HEK293 (cell line): Measurements from ENCODE around the gene VASN.

Experiments
- CTCF ChIA-PET: fragments of 350-600 bp; formaldehyde crosslinking; extraction: SDS; loops from one replicate; lab custom pipeline; 2021; ENCODE audit warnings: antibody characterized with exemption; lab: Yijun Ruan, JAX
- POLR2A ChIA-PET: fragments of 300-600 bp; formaldehyde crosslinking; extraction: SDS; loops from one replicate; lab custom pipeline; 2020; ENCODE audit warnings: antibody characterized with exemption, inconsistent platforms; lab: Yijun Ruan, JAX
- H3K27ac ChIP-seq: fragments of 200-500 bp; sonication (Bioruptor generic); 2 replicates; pipeline ENCODE4 v1.5.1; 2014; ENCODE audit warnings: low read depth, low read length, control low read depth, inconsistent platforms; ENCODE audit errors: extremely low read depth
- H3K36me3 ChIP-seq, 2 experiments: fragments of 200-500 bp in 1 of 2; sonication (Bioruptor generic) in 1 of 2; 1 replicate in 1 of 2; 2 replicates in 1 of 2; pipeline ENCODE4 v1.5.1; 2014 to 2017; ENCODE audit warnings: inconsistent platforms in 2 of 2, low read length in 2 of 2; ENCODE audit not compliant: control insufficient read depth in 2 of 2, insufficient read depth in 1 of 2
- H3K4me1 ChIP-seq: fragments of 200-500 bp; sonication (Bioruptor generic); 2 replicates; pipeline ENCODE4 v1.5.1; 2014; ENCODE audit warnings: mild to moderate bottlenecking, low read length, inconsistent platforms; ENCODE audit not compliant: control insufficient read depth, insufficient read depth
- H3K4me3 ChIP-seq: 2 replicates; pipeline ENCODE4 v1.5.1; 2011; ENCODE audit warnings: low read depth, mild to moderate bottlenecking, control low read depth, low read length, moderate library complexity
- H3K9me3 ChIP-seq: fragments of 200-500 bp; sonication (Bioruptor generic); 2 replicates; pipeline ENCODE4 v1.5.1; 2014; ENCODE audit warnings: low read depth, low read length, inconsistent platforms; ENCODE audit not compliant: control insufficient read depth, insufficient read depth
- EGR2 ChIP-seq: fragments of 450-650 bp; formaldehyde crosslinking; IDR thresholded peaks from 2 replicates; pipeline ENCODE4 v1.5.1; 2016; ENCODE audit warnings: low read depth, missing biosample characterization, missing genetic modification characterization
- IKZF3 ChIP-seq: fragments of 450-650 bp; IDR thresholded peaks from 2 replicates; pipeline ENCODE4 v1.5.0; 2018; ENCODE audit warnings: missing biosample characterization, mild to moderate bottlenecking, missing genetic modification characterization, moderate library complexity
- MYNN ChIP-seq: fragments of 450-650 bp; formaldehyde crosslinking; IDR thresholded peaks from 2 replicates; pipeline ENCODE4 v1.5.1; 2016; ENCODE audit warnings: missing biosample characterization, missing genetic modification characterization, borderline replicate concordance
- RBAK ChIP-seq: fragments of 450-650 bp; formaldehyde crosslinking; IDR thresholded peaks from 2 replicates; pipeline ENCODE4 v1.5.1; 2016; ENCODE audit warnings: missing biosample characterization, missing genetic modification characterization
- SP2 ChIP-seq: fragments of 450-650 bp; formaldehyde crosslinking; IDR thresholded peaks from 2 replicates; pipeline ENCODE4 v1.5.1; 2016; ENCODE audit warnings: missing biosample characterization, missing genetic modification characterization
- ZBTB17 ChIP-seq: fragments of 450-650 bp; formaldehyde crosslinking; IDR thresholded peaks from 2 replicates; pipeline ENCODE4 v1.5.1; 2016; ENCODE audit warnings: missing biosample characterization, missing genetic modification characterization
- ZNF10 ChIP-seq: fragments of 450-650 bp; formaldehyde crosslinking; IDR thresholded peaks from 2 replicates; pipeline ENCODE4 v1.5.1; 2017; ENCODE audit warnings: missing biosample characterization, missing genetic modification characterization
- ZNF146 ChIP-seq: fragments of 450-650 bp; formaldehyde crosslinking; IDR thresholded peaks from 2 replicates; pipeline ENCODE4 v1.5.1; 2016; ENCODE audit warnings: missing biosample characterization, missing genetic modification characterization
- ZNF16 ChIP-seq: fragments of 450-650 bp; formaldehyde crosslinking; IDR thresholded peaks from 2 replicates; pipeline ENCODE4 v1.5.1; 2016; ENCODE audit warnings: low read depth, missing biosample characterization, missing genetic modification characterization
- ZNF214 ChIP-seq: fragments of 450-650 bp; formaldehyde crosslinking; IDR thresholded peaks from 2 replicates; pipeline ENCODE4 v1.5.1; 2017; ENCODE audit warnings: missing biosample characterization, mild to moderate bottlenecking, missing genetic modification characterization, borderline replicate concordance
- ZNF248 ChIP-seq: fragments of 450-650 bp; formaldehyde crosslinking; IDR thresholded peaks from 2 replicates; pipeline ENCODE4 v1.5.1; 2017; ENCODE audit warnings: missing biosample characterization, missing genetic modification characterization
- ZNF324 ChIP-seq: fragments of 450-650 bp; formaldehyde crosslinking; IDR thresholded peaks from 2 replicates; pipeline ENCODE4 v1.5.1; 2016; ENCODE audit warnings: missing biosample characterization, missing genetic modification characterization
- ZNF423 ChIP-seq: fragments of 450-650 bp; formaldehyde crosslinking; IDR thresholded peaks from 2 replicates; pipeline ENCODE4 v1.5.1; 2016; ENCODE audit warnings: missing biosample characterization, missing genetic modification characterization
- ZNF510 ChIP-seq: fragments of 450-650 bp; formaldehyde crosslinking; IDR thresholded peaks from 2 replicates; pipeline ENCODE4 v1.5.1; 2018; ENCODE audit warnings: mild to moderate bottlenecking, missing genetic modification characterization, missing biosample characterization; ENCODE audit not compliant: insufficient replicate concordance
- ZNF544 ChIP-seq: fragments of 450-650 bp; formaldehyde crosslinking; IDR thresholded peaks from 2 replicates; pipeline ENCODE4 v1.5.0; 2017; ENCODE audit warnings: missing biosample characterization, missing genetic modification characterization
- ZNF571 ChIP-seq: fragments of 450-650 bp; formaldehyde crosslinking; IDR thresholded peaks from 2 replicates; pipeline ENCODE4 v1.5.0; 2017; ENCODE audit warnings: missing biosample characterization, missing genetic modification characterization
- ZNF610 ChIP-seq: fragments of 450-650 bp; formaldehyde crosslinking; IDR thresholded peaks from 2 replicates; pipeline ENCODE4 v1.5.1; 2016; ENCODE audit warnings: missing biosample characterization, missing genetic modification characterization, borderline replicate concordance
- ZNF664 ChIP-seq: fragments of 450-650 bp; formaldehyde crosslinking; IDR thresholded peaks from 2 replicates; pipeline ENCODE4 v1.5.1; 2016; ENCODE audit warnings: missing biosample characterization, missing genetic modification characterization
- ZNF670 ChIP-seq: fragments of 450-650 bp; formaldehyde crosslinking; IDR thresholded peaks from 2 replicates; pipeline ENCODE4 v1.5.1; 2016; ENCODE audit warnings: missing biosample characterization, missing genetic modification characterization, low read depth
- ZNF777 ChIP-seq: fragments of 450-650 bp; formaldehyde crosslinking; IDR thresholded peaks from 2 replicates; pipeline ENCODE4 v1.5.1; 2017; ENCODE audit warnings: missing biosample characterization, missing genetic modification characterization, borderline replicate concordance
- TF ChIP-seq, protein P1 (sequence below): fragments of 450-650 bp; formaldehyde crosslinking; IDR thresholded peaks from 2 replicates; pipeline ENCODE4 v1.5.1; 2016; ENCODE audit warnings: missing biosample characterization, missing genetic modification characterization
- TF ChIP-seq, protein P2 (sequence below): fragments of 450-650 bp; formaldehyde crosslinking; IDR thresholded peaks from 2 replicates; pipeline ENCODE4 v1.5.1; 2016; ENCODE audit warnings: missing biosample characterization, missing genetic modification characterization
- TF ChIP-seq, protein P3 (sequence below): fragments of 450-650 bp; formaldehyde crosslinking; IDR thresholded peaks from 2 replicates; pipeline ENCODE4 v1.5.1; 2016; ENCODE audit warnings: missing biosample characterization, missing genetic modification characterization
- TF ChIP-seq, protein P4 (sequence below): fragments of 450-650 bp; formaldehyde crosslinking; conservative IDR thresholded peaks from 2 replicates; pipeline ENCODE4 v1.5.1; 2016; ENCODE audit warnings: low read depth, missing biosample characterization, missing genetic modification characterization
- TF ChIP-seq, protein P5 (sequence below): fragments of 450-650 bp; formaldehyde crosslinking; IDR thresholded peaks from 2 replicates; pipeline ENCODE4 v1.5.1; 2016; ENCODE audit warnings: missing biosample characterization, missing genetic modification characterization
- TF ChIP-seq, protein P6 (sequence below): fragments of 450-650 bp; formaldehyde crosslinking; IDR thresholded peaks from 2 replicates; pipeline ENCODE4 v1.5.1; 2016; ENCODE audit warnings: missing biosample characterization, missing genetic modification characterization

Gene VASN

DNA sequence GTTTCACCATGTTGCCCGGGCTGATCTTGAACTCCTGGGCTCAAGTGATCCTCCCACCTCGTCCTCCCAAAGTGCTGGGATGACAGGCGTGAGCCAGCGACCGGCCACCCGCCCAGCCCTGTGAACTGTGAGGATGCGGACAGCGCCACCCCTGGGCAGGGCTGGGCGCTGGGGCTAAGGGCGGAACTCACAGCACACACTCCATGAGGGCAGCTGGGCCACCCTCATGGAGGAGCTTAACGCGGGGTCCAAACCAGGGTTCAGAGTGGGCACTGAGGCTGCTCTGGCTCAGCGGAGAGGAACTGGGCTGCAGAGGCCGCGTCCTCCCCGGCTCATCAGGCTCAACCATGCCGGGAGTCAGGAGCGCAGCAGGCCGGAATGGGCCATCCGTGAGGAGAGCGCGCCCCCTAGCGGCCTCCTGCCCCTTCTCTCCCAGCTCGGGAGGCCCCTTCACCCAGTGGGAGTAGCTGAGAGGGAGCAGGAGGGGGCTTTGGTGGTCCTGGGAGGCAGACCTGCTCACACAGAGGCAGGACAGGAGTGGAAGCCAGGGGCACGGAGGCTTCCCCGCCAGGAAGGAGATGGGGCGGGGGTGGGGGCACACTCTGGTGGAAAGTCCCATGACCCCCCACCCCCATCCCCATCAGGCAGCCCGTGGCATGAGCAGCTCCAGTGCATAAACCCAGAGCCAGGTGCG, 30.9 kb downstream of the VASN start:
- CTCF ChIA-PET = interaction anchor here (0.5 to 7.4 kb wide), 68 partner anchors 7 to 876 kb away, joined by 3 to 135 read pairs (median 6); partner anchors contain the start of genes CORO7 and PAM16
- Histone ChIP-seq H3K9me3 (no peaks in the 10 kb centered on the region), H3K4me1 (no peaks in the 10 kb centered on the region), H3K4me3 (no peak overlapping the region), H3K27ac (no peak overlapping the region), H3K36me3 (peaks cover 5 to 53% of the 10 kb centered on the region in 2 experiments; a peak in 2 of 3 replicates)
- POLR2A ChIA-PET = interaction anchor here (0.7 to 1.7 kb wide), 2 partner anchors 13 to 111 kb away, joined by 5 to 6 read pairs; no protein-coding TSS in a partner anchor
- no peak for TF ChIP-seq ZNF423 (tag by site-specific recombination)
- TF ChIP-seq, protein P1, sequence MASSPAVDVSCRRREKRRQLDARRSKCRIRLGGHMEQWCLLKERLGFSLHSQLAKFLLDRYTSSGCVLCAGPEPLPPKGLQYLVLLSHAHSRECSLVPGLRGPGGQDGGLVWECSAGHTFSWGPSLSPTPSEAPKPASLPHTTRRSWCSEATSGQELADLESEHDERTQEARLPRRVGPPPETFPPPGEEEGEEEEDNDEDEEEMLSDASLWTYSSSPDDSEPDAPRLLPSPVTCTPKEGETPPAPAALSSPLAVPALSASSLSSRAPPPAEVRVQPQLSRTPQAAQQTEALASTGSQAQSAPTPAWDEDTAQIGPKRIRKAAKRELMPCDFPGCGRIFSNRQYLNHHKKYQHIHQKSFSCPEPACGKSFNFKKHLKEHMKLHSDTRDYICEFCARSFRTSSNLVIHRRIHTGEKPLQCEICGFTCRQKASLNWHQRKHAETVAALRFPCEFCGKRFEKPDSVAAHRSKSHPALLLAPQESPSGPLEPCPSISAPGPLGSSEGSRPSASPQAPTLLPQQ = 0 out of 2 replicates have a peak, but pooled peaks have one; percentile 49
- no peak for TF ChIP-seq ZNF610 (tag by site-specific recombination)
- no peak for TF ChIP-seq ZNF664 (tag by site-specific recombination)
- TF ChIP-seq, protein P2, sequence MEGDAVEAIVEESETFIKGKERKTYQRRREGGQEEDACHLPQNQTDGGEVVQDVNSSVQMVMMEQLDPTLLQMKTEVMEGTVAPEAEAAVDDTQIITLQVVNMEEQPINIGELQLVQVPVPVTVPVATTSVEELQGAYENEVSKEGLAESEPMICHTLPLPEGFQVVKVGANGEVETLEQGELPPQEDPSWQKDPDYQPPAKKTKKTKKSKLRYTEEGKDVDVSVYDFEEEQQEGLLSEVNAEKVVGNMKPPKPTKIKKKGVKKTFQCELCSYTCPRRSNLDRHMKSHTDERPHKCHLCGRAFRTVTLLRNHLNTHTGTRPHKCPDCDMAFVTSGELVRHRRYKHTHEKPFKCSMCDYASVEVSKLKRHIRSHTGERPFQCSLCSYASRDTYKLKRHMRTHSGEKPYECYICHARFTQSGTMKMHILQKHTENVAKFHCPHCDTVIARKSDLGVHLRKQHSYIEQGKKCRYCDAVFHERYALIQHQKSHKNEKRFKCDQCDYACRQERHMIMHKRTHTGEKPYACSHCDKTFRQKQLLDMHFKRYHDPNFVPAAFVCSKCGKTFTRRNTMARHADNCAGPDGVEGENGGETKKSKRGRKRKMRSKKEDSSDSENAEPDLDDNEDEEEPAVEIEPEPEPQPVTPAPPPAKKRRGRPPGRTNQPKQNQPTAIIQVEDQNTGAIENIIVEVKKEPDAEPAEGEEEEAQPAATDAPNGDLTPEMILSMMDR (tag by site-specific recombination) = peak; percentile 98
- TF ChIP-seq, protein P3, sequence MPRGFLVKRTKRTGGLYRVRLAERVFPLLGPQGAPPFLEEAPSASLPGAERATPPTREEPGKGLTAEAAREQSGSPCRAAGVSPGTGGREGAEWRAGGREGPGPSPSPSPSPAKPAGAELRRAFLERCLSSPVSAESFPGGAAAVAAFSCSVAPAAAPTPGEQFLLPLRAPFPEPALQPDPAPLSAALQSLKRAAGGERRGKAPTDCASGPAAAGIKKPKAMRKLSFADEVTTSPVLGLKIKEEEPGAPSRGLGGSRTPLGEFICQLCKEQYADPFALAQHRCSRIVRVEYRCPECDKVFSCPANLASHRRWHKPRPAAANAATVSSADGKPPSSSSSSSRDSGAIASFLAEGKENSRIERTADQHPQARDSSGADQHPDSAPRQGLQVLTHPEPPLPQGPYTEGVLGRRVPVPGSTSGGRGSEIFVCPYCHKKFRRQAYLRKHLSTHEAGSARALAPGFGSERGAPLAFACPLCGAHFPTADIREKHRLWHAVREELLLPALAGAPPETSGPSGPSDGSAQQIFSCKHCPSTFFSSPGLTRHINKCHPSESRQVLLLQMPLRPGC (tag by site-specific recombination) = no peak
- TF ChIP-seq, protein P4, sequence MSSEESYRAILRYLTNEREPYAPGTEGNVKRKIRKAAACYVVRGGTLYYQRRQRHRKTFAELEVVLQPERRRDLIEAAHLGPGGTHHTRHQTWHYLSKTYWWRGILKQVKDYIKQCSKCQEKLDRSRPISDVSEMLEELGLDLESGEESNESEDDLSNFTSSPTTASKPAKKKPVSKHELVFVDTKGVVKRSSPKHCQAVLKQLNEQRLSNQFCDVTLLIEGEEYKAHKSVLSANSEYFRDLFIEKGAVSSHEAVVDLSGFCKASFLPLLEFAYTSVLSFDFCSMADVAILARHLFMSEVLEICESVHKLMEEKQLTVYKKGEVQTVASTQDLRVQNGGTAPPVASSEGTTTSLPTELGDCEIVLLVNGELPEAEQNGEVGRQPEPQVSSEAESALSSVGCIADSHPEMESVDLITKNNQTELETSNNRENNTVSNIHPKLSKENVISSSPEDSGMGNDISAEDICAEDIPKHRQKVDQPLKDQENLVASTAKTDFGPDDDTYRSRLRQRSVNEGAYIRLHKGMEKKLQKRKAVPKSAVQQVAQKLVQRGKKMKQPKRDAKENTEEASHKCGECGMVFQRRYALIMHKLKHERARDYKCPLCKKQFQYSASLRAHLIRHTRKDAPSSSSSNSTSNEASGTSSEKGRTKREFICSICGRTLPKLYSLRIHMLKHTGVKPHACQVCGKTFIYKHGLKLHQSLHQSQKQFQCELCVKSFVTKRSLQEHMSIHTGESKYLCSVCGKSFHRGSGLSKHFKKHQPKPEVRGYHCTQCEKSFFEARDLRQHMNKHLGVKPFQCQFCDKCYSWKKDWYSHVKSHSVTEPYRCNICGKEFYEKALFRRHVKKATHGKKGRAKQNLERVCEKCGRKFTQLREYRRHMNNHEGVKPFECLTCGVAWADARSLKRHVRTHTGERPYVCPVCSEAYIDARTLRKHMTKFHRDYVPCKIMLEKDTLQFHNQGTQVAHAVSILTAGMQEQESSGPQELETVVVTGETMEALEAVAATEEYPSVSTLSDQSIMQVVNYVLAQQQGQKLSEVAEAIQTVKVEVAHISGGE (tag by site-specific recombination) = no peak
- TF ChIP-seq ZNF248 (tag by site-specific recombination) = no peak
- TF ChIP-seq SP2 (tag by site-specific recombination) = 0 out of 2 replicates have a peak, but pooled peaks have one; percentile 9
- TF ChIP-seq ZNF16 (tag by site-specific recombination) = no peak
- TF ChIP-seq, protein P5, sequence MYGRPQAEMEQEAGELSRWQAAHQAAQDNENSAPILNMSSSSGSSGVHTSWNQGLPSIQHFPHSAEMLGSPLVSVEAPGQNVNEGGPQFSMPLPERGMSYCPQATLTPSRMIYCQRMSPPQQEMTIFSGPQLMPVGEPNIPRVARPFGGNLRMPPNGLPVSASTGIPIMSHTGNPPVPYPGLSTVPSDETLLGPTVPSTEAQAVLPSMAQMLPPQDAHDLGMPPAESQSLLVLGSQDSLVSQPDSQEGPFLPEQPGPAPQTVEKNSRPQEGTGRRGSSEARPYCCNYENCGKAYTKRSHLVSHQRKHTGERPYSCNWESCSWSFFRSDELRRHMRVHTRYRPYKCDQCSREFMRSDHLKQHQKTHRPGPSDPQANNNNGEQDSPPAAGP (tag by site-specific recombination) = peak; percentile 80
- no peak for TF ChIP-seq ZNF146 (tag by site-specific recombination)
- TF ChIP-seq ZNF324 (tag by site-specific recombination) = no peak
- TF ChIP-seq ZNF670 (tag by site-specific recombination) = no peak
- TF ChIP-seq ZNF571 (tag by site-specific recombination) = no peak
- TF ChIP-seq ZBTB17 (tag by site-specific recombination) = peak; percentile 74; the same call in 1 of the 2 replicates
- no peak for TF ChIP-seq MYNN (tag by site-specific recombination)
- TF ChIP-seq ZNF10 = peak; percentile 77
- TF ChIP-seq ZNF510 (tag by site-specific recombination) = no peak
- no peak for TF ChIP-seq ZNF214 (tag by site-specific recombination)
- TF ChIP-seq ZNF777 (tag by site-specific recombination) = no peak
- TF ChIP-seq EGR2 (tag by site-specific recombination) = 0 out of 2 replicates have a peak, but pooled peaks have one; percentile 8
- TF ChIP-seq, protein P6, sequence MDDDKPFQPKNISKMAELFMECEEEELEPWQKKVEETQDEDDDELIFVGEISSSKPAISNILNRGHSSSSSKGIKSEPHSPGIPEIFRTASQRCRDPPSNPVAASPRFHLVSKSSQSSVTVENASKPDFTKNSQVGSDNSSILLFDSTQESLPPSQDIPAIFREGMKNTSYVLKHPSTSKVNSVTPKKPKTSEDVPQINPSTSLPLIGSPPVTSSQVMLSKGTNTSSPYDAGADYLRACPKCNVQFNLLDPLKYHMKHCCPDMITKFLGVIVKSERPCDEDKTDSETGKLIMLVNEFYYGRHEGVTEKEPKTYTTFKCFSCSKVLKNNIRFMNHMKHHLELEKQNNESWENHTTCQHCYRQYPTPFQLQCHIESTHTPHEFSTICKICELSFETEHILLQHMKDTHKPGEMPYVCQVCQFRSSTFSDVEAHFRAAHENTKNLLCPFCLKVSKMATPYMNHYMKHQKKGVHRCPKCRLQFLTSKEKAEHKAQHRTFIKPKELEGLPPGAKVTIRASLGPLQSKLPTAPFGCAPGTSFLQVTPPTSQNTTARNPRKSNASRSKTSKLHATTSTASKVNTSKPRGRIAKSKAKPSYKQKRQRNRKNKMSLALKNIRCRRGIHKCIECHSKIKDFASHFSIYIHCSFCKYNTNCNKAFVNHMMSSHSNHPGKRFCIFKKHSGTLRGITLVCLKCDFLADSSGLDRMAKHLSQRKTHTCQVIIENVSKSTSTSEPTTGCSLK (tag by site-specific recombination) = no peak
- TF ChIP-seq ZNF544 (tag by site-specific recombination) = no peak
- no peak for TF ChIP-seq RBAK (tag by site-specific recombination)
- TF ChIP-seq IKZF3 (tag by site-specific recombination) = 0 out of 2 replicates have a peak, but pooled peaks have one; percentile 16
